ENCODE measurements around the gene ZNF516.

The ZNF516 gene

DNA sequence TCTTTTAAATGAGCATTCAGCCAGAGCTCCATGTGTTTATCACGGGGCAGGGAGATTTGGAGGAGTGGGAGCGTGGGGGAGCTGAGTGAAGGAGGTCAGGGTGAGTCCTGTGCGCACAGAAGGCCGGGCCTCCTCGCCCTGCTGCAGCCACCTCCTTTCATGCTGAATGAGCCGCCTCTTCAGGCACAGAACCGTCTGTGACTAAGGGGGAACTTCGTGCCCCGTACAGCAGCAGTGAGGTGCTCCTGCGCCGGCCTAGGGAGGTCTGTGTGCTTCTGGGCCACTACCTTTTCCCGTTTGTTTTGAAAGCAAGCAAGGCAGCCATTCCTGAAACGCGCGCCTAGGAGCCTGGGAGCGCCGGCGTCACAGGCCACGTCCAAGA lies 27.1 kb upstream of the ZNF516 start:
- TF ChIP-seq, protein P1, sequence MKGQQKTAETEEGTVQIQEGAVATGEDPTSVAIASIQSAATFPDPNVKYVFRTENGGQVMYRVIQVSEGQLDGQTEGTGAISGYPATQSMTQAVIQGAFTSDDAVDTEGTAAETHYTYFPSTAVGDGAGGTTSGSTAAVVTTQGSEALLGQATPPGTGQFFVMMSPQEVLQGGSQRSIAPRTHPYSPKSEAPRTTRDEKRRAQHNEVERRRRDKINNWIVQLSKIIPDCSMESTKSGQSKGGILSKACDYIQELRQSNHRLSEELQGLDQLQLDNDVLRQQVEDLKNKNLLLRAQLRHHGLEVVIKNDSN (IDR thresholded peaks at IDR 0.05), result no peak
- no peak for TF ChIP-seq EGR1 (IDR thresholded peaks at IDR 0.05)
- no peak for TF ChIP-seq NFIC (IDR thresholded peaks at IDR 0.05)
- TF ChIP-seq RAD21 (IDR thresholded peaks at IDR 0.05; ENCODE audit: low read depth), result no peak

DNA sequence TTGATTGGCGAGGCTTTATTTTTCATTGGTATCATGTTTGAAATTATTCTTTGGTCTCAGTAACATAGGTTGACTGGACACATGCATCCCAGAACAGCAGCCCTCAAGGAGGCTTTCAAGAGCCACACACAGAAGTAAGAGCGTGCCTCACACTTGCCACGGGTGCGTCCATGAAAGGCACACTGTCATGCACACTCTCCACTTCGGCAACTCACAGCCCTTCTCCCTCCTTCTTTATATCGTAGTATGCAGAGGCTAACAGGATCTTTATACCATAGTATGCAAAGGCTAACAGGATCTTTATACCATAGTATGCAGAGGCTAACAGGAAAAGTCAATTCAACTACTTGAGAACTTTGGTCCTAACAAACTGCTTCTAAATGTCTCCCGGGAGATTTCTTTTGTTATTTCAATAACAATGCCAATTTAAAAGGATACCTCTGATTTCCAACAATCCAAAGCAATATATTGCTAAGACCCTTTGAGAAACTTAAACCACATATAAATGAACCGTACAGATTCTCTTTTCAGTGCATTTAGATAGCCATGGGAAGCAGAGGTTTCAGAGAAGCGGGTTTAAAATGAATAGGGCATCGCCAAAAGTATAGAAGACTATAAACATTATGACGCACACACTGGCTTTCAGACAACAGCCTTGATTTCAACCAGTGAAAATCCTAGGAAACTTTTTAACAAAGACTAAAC lies 26.5 kb upstream of the ZNF516 start:
- no peak for TF ChIP-seq FOXM1 (IDR thresholded peaks at IDR 0.05; ENCODE audit: borderline replicate concordance, low read depth)
- no peak for TF ChIP-seq CREB1 (IDR thresholded peaks at IDR 0.05; ENCODE audit: low read depth)
- no peak for TF ChIP-seq TCF12 (IDR thresholded peaks at IDR 0.05; ENCODE audit: low read depth)
- no peak for TF ChIP-seq EGR1 (IDR thresholded peaks at IDR 0.05)
- TF ChIP-seq CEBPB (IDR thresholded peaks at IDR 0.05), result no peak
- TF ChIP-seq, protein P1 (IDR thresholded peaks at IDR 0.05), result no peak

DNA sequence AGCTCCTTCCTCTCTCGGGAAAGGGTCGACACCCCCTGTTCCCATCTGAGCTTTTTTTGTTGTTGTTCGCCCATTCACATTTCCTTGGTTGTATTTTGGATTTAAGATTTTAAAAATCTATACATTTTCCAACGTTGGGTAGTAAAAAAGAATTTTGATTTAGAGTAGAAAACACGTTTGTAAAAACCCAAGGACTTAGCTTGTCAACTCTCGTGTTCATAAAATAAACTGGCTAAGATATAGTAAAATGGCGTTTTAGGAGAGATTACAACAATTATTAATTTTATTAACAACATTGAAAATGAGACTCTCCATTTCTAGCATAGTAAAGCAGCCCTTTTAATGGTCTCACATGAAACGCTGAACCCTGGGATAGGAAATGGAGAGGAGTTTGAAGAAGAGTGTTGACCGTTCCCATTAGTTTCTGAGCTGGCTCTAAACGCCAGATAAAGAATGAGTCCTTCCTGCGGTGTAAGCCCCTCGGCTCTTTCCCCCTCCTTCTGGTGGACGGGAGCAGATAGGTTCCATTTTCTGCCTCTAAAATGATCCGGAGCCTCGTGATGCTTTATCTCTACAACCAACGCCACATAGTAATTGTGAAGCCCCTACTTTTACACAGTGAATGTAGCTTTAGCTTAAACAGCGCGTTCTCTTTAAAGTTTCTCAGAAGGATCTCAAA lies 24.0 kb upstream of the ZNF516 start:
- TF ChIP-seq CREB1 (IDR thresholded peaks at IDR 0.05; ENCODE audit: low read depth), result no peak
- no peak for TF ChIP-seq TCF12 (IDR thresholded peaks at IDR 0.05; ENCODE audit: low read depth)
- TF ChIP-seq, protein P2, sequence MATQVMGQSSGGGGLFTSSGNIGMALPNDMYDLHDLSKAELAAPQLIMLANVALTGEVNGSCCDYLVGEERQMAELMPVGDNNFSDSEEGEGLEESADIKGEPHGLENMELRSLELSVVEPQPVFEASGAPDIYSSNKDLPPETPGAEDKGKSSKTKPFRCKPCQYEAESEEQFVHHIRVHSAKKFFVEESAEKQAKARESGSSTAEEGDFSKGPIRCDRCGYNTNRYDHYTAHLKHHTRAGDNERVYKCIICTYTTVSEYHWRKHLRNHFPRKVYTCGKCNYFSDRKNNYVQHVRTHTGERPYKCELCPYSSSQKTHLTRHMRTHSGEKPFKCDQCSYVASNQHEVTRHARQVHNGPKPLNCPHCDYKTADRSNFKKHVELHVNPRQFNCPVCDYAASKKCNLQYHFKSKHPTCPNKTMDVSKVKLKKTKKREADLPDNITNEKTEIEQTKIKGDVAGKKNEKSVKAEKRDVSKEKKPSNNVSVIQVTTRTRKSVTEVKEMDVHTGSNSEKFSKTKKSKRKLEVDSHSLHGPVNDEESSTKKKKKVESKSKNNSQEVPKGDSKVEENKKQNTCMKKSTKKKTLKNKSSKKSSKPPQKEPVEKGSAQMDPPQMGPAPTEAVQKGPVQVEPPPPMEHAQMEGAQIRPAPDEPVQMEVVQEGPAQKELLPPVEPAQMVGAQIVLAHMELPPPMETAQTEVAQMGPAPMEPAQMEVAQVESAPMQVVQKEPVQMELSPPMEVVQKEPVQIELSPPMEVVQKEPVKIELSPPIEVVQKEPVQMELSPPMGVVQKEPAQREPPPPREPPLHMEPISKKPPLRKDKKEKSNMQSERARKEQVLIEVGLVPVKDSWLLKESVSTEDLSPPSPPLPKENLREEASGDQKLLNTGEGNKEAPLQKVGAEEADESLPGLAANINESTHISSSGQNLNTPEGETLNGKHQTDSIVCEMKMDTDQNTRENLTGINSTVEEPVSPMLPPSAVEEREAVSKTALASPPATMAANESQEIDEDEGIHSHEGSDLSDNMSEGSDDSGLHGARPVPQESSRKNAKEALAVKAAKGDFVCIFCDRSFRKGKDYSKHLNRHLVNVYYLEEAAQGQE (IDR thresholded peaks at IDR 0.05; ENCODE audit: low read depth), result no peak
- TF ChIP-seq EGR1 (IDR thresholded peaks at IDR 0.05), result no peak

DNA sequence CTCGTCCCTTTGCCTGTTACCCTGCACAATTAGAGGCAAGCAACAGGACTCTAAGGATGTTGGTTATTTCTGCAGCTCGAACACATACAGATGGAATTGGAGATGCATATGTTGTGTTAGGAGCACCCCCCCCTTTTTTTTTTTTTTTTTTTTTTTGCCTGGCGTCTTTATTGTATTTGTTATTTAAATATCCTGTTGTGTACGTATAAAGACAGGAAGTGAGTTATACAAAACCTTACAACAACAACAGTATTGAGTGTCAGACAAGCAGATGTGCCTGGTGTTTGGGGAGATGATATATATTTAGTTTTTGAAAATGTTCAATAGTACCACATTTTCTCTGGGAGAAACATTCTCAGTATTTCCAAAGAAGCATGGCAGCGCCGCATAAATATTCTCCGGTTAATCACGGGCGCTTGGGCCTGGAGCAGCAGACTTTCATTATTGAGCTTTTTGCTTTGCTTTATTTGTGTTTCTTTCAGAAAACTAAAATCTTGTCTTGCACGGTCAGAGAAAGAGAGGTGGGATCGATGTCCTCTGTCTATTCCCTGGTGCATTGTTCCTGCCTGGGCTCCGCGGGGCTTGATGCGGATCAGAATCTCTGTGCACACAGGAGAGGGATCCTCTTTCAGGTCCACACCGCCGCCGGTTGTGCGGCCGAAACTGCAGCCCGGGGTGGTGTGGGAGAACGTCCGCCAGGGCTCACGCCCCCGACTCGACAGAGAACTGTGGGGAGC lies 23.2 kb upstream of the ZNF516 start:
- TF ChIP-seq, protein P2 (IDR thresholded peaks at IDR 0.05; ENCODE audit: low read depth), result no peak
- TF ChIP-seq TEAD4 (IDR thresholded peaks at IDR 0.05), result no peak

DNA sequence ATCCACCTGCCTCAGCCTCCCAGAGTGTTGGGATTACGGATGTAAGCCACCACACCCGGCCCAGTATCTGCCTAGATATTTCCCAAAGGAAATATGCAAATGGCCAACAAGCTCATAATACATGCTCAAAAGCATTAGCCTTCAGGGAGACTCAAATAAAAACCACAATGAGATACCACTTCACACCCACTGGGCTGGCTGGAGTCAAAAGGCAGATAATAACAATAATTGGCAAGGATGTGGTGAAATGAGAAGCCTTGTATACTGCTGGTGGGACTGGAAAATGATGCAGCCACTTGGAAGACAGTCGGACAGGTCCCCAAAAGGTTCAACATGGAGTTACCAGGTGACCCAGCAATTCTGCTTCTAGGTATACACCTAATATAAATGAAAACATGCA lies 20.5 kb upstream of the ZNF516 start:
- no peak for TF ChIP-seq CREB1 (IDR thresholded peaks at IDR 0.05; ENCODE audit: low read depth)
- no peak for TF ChIP-seq ZBTB7A (IDR thresholded peaks at IDR 0.05; ENCODE audit: low read depth)
- TF ChIP-seq FOXM1 (IDR thresholded peaks at IDR 0.05; ENCODE audit: borderline replicate concordance, low read depth), result no peak
- no peak for TF ChIP-seq TEAD4 (IDR thresholded peaks at IDR 0.05)
- TF ChIP-seq NFIC (IDR thresholded peaks at IDR 0.05), result no peak
- TF ChIP-seq, protein P2 (IDR thresholded peaks at IDR 0.05; ENCODE audit: low read depth), result no peak
- TF ChIP-seq RAD21 (IDR thresholded peaks at IDR 0.05; ENCODE audit: low read depth), result no peak
- TF ChIP-seq TCF12 (IDR thresholded peaks at IDR 0.05; ENCODE audit: low read depth), result no peak
- TF ChIP-seq, protein P3, sequence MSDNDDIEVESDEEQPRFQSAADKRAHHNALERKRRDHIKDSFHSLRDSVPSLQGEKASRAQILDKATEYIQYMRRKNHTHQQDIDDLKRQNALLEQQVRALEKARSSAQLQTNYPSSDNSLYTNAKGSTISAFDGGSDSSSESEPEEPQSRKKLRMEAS (IDR thresholded peaks at IDR 0.05), result no peak
- no peak for TF ChIP-seq EP300 (IDR thresholded peaks at IDR 0.05; ENCODE audit: borderline replicate concordance)
- no peak for TF ChIP-seq TAF1 (IDR thresholded peaks at IDR 0.05; ENCODE audit: low read depth)
- TF ChIP-seq EGR1 (IDR thresholded peaks at IDR 0.05), result no peak
